GM23338 (cell line): ENCODE data around the gene AMY1B. TPM values are rescaled to one million over a fixed set of nuclear protein-coding genes. Genes with fewer than 3 reads are reported as not detected.
"Not testable (repeated sequence)": the region's sequence is repeated elsewhere in the genome, so short reads cannot be mapped to it uniquely, and the experiment has no call there.

Experiments
- ATAC-seq: fragments of 200-7000 bp; cut with Tn5 transposase; 3 replicates; pipeline ENCODE4 v1.9.1; 2020
- DNase-seq: peaks from one replicate; pipeline ENCODE4 v3.0.0-alpha.2; 2015; ENCODE audit warnings: low spot score
- H2AFZ ChIP-seq: fragments of 200-600 bp; sonication (generic); 2 replicates; pipeline ENCODE4 v1.8.0; 2016; ENCODE audit warnings: antibody characterized with exemption, mild to moderate bottlenecking, moderate library complexity
- H3F3A ChIP-seq: fragments of 200-600 bp; sonication (generic); replicated peaks from 2 replicates; pipeline ENCODE4 v1.8.0; 2017; ENCODE audit warnings: antibody characterized with exemption, mixed run types, low read depth
- H3K27ac ChIP-seq: fragments of 200-600 bp; sonication (generic); 2 replicates; pipeline ENCODE4 v1.6.1; 2016; ENCODE audit warnings: low read depth
- H3K27me3 ChIP-seq: fragments of 200-600 bp; sonication (generic); 2 replicates; pipeline ENCODE4 v1.8.0; 2016; ENCODE audit warnings: mild to moderate bottlenecking, mixed run types, moderate library complexity; ENCODE audit not compliant: insufficient read depth
- H3K36me3 ChIP-seq: fragments of 200-600 bp; sonication (generic); 2 replicates; pipeline ENCODE4 v1.8.0; 2016; ENCODE audit warnings: mild to moderate bottlenecking; ENCODE audit not compliant: insufficient read depth
- H3K4me1 ChIP-seq: fragments of 200-600 bp; sonication (generic); 2 replicates; pipeline ENCODE4 v1.8.0; 2016; ENCODE audit warnings: mild to moderate bottlenecking, moderate library complexity; ENCODE audit not compliant: insufficient read depth
- H3K4me2 ChIP-seq: fragments of 200-600 bp; sonication (generic); 2 replicates; pipeline ENCODE4 v1.7.1; 2017; ENCODE audit warnings: mixed run types
- H3K4me3 ChIP-seq: fragments of 200-600 bp; sonication (generic); 2 replicates; pipeline ENCODE4 v1.6.1; 2016; ENCODE audit warnings: mixed run types
- H3K79me2 ChIP-seq: fragments of 200-600 bp; sonication (generic); replicated peaks from 2 replicates; pipeline ENCODE4 v1.8.0; 2017; ENCODE audit warnings: mild to moderate bottlenecking; ENCODE audit not compliant: insufficient read depth
- H3K9me2 ChIP-seq: fragments of 200-600 bp; sonication (generic); 2 replicates; pipeline ENCODE4 v1.8.0; 2017; ENCODE audit not compliant: insufficient read depth
- H4K20me1 ChIP-seq: fragments of 200-600 bp; sonication (generic); replicated peaks from 2 replicates; pipeline ENCODE4 v1.8.0; 2017; ENCODE audit warnings: mild to moderate bottlenecking; ENCODE audit not compliant: insufficient read depth
- H3K27ac Mint-ChIP-seq: 2 replicates; pipeline ENCODE4 v1.8.0; 2020; ENCODE audit warnings: inconsistent platforms, mild to moderate bottlenecking, moderate library complexity, mixed read lengths
- H3K27me3 Mint-ChIP-seq: 3 replicates; pipeline ENCODE4 v1.8.0; 2022; ENCODE audit warnings: low read depth, mild to moderate bottlenecking, moderate library complexity, mixed read lengths, inconsistent platforms; ENCODE audit not compliant: insufficient read depth, poor library complexity
- H3K36me3 Mint-ChIP-seq: 3 replicates; pipeline ENCODE4 v1.8.0; 2021; ENCODE audit warnings: low read depth, mild to moderate bottlenecking, inconsistent platforms, moderate library complexity, mixed read lengths
- H3K4me1 Mint-ChIP-seq: 3 replicates; pipeline ENCODE4 v1.8.0; 2020; ENCODE audit warnings: mild to moderate bottlenecking, inconsistent platforms, mixed read lengths
- H3K4me3 Mint-ChIP-seq: 3 replicates; pipeline ENCODE4 v1.8.0; 2021; ENCODE audit warnings: moderate library complexity, mild to moderate bottlenecking, inconsistent platforms, mixed read lengths
- H3K9me3 Mint-ChIP-seq: 3 replicates; pipeline ENCODE4 v1.8.0; 2020; ENCODE audit warnings: moderate library complexity, mild to moderate bottlenecking, inconsistent platforms, mixed read lengths
- long read RNA-seq: library from polyadenylated mRNA; unstranded; transcript quantifications from one replicate; pipeline ENCODE4 v2.0.0, GENCODE V29; 2020; ENCODE audit not compliant: unreplicated experiment
- polyA plus RNA-seq: library from polyadenylated mRNA; unstranded; fragments of >200 nt; fragmentation: Nextera tagmentation; extraction: Ambion mirVana; gene quantifications from 2 replicates; pipeline ENCODE4 v1.2.1, GENCODE V29; 2016
- total RNA-seq: library from RNA; depleted of rRNA; stranded (reverse); fragments of >200 nt; shearing (Covaris generic); gene quantifications from 2 replicates; pipeline ENCODE4 v1.2.3, GENCODE V29; 2014; rRNA removed

AMY1B gene
- total RNA-seq (not detected in 2 replicates), polyA plus RNA-seq (not detected in 2 replicates)
- long read RNA-seq, result 0 reads

DNA sequence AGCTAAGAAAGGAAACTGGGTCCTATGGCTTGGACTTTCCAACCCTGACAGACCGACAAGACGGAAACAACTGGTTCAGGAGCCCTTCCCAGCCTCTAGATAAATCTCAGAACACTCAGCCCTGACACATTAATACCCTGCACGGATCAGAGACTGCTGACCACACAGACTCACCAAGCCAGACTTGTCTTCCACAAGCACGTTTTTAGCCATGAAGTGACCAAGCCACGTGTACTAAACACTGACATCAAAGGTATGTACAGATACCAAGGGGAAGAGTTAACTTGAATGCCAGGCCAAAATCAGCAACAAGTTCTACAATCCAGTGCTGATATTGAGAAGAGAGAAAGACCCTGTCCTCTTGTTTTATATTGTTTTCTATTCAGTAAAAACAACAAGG is at the start of gene AMY1B:
AMY1B (minus strand) TSS at position 101 of the 400 bp plus-strand sequence. CDS start 571 bp downstream, outside the sequence.
- H3K27ac Mint-ChIP-seq, ATAC-seq, H3K4me2 ChIP-seq, H3K4me3 ChIP-seq, H3K27me3 Mint-ChIP-seq, H3K4me1 Mint-ChIP-seq, H3K4me3 Mint-ChIP-seq, H3K9me2 ChIP-seq, H3K36me3 Mint-ChIP-seq, H3K27ac ChIP-seq, H2AFZ ChIP-seq, H3K27me3 ChIP-seq, H3K4me1 ChIP-seq, H3K9me3 Mint-ChIP-seq, H4K20me1 ChIP-seq, H3K36me3 ChIP-seq, H3K79me2 ChIP-seq, H3F3A ChIP-seq, DNase-seq: not testable (repeated sequence)

DNA sequence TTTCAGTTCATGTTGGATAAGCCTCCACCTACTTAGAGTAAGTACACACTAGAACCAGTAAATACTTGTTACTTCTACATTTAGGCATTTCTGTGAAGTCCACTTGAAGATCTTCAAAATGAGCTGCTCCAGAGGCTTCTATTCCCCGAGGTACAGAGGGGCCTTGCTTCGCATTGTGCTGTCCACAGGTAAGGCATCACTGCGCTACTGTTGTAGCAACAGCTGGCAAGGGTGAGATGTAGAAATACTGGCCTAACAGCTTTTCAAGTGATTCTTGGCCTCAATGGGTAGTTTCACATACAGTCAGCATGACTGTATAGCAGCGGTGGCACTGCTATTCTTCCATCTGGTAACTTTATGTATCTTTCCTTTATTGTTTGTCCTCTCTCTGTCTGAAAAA is 49.0 kb upstream of the AMY1B start:
- H3K4me3 Mint-ChIP-seq, result not testable (repeated sequence)

DNA sequence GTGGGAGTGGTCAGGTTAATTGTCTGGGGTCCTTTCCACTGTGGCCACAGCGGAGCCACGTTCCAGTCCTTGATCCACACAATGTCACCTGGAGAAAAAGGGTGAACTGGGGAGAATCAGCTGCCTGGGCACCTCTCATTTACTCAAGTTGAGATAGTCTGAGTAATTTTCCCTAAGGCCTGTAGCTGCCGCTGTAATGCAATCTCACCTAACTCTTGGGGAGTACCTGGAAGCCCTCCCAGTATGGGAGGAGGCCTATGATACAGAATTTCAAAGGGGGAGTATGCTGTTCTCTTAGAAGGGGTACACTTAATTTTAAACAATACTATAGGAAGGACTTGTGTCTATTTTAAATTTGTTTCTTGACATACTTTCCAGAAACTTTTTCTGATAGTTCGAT is 48.4 kb upstream of the AMY1B start:
- H3K27ac ChIP-seq, H3K36me3 Mint-ChIP-seq, H3K9me3 Mint-ChIP-seq, DNase-seq, H3K9me2 ChIP-seq, H4K20me1 ChIP-seq, H3K4me1 Mint-ChIP-seq, H3K27me3 ChIP-seq, H3K4me1 ChIP-seq, H3K36me3 ChIP-seq, H3K79me2 ChIP-seq, H3K4me2 ChIP-seq, H3K4me3 Mint-ChIP-seq, H2AFZ ChIP-seq, H3K4me3 ChIP-seq, H3K27ac Mint-ChIP-seq, ATAC-seq, H3F3A ChIP-seq, H3K27me3 Mint-ChIP-seq: not testable (repeated sequence)

More for the DNA sequence above, 49.0 kb upstream of the AMY1B start:
- ATAC-seq, H2AFZ ChIP-seq, H3K36me3 ChIP-seq, H3K9me2 ChIP-seq, H3K27ac ChIP-seq, H3K9me3 Mint-ChIP-seq, H3K27ac Mint-ChIP-seq, H3K36me3 Mint-ChIP-seq, H3K79me2 ChIP-seq, H3F3A ChIP-seq, H3K4me1 Mint-ChIP-seq, H3K4me1 ChIP-seq, H4K20me1 ChIP-seq, H3K4me2 ChIP-seq, DNase-seq, H3K27me3 Mint-ChIP-seq, H3K27me3 ChIP-seq, H3K4me3 ChIP-seq: not testable (repeated sequence)

DNA sequence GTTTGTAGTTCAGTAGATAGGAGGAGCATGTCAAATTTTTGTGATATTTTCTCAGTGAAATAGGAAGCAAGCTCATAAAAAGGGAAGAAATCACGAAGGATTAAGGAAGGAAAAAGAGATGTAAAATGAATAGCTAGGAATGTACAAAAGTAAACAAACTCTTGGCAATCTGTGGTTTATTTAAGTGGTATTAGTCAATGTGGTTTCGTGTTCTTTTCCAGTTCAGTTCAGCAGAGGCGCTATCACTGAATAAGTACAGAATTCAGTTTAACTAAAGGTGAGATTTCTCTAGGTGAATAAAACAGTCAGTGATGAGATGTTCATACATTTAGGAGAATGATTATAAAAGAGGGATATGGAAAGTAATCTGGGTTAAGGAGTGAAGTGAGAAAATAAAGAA is 42.0 kb upstream of the AMY1B start:
- not testable (repeated sequence) for H3K9me3 Mint-ChIP-seq, H3K9me2 ChIP-seq, H3K27me3 ChIP-seq, H3K36me3 ChIP-seq, H3K27ac Mint-ChIP-seq, DNase-seq, H3K4me3 Mint-ChIP-seq, H3K79me2 ChIP-seq, H3K4me3 ChIP-seq, H3F3A ChIP-seq, H2AFZ ChIP-seq, H3K27me3 Mint-ChIP-seq, H3K36me3 Mint-ChIP-seq, ATAC-seq, H3K4me2 ChIP-seq, H4K20me1 ChIP-seq, H3K4me1 ChIP-seq, H3K27ac ChIP-seq, H3K4me1 Mint-ChIP-seq

DNA sequence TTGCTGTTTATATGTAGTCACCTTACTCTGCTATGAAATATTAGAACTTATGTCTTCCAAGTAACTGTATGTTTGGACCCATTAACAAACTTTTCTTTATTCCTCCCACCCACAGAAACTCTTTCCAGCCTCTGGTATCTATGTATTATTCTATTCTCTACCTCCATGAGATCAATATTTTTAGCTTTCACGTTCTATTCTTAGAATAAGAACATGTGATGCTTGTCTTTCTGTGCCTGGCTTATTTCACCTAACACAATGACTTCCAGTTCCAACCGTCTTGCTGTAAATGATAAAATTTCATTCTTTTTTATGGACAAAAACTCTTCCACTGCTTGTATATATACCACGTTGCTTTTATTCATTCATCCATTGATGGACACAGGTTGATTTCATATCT is 39.3 kb upstream of the AMY1B start:
- not testable (repeated sequence) for H3K27ac ChIP-seq, H3K4me3 Mint-ChIP-seq, H3K36me3 ChIP-seq, H3K79me2 ChIP-seq, H3K9me3 Mint-ChIP-seq, DNase-seq, H3K27ac Mint-ChIP-seq, H2AFZ ChIP-seq, H3K27me3 ChIP-seq, H3K4me1 ChIP-seq, H4K20me1 ChIP-seq, H3K4me3 ChIP-seq, ATAC-seq, H3K36me3 Mint-ChIP-seq, H3K4me1 Mint-ChIP-seq, H3K9me2 ChIP-seq, H3K27me3 Mint-ChIP-seq, H3F3A ChIP-seq, H3K4me2 ChIP-seq

DNA sequence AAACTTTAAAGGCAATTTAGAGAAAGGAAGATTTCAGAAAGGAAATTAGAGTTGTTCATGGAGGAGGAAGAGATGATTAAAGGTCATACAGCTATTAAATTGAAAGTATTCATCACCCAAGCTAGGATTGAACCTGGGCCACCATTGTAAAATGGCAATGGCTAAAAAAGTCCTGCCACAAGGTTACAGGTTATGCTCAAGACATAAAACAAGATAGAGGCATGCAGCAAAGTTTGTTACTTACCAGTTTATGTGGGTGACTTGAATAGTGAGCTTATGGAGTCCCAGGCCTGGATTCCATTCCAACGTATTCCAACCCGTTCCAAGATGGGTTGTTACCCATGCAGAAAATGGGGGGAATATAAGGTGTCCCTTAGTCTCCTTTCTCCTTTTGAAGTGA is 25.5 kb upstream of the AMY1B start:
- DNase-seq, H3F3A ChIP-seq, H3K36me3 Mint-ChIP-seq, H3K4me3 Mint-ChIP-seq, H3K9me2 ChIP-seq, H3K27me3 ChIP-seq, H3K4me2 ChIP-seq, H3K79me2 ChIP-seq, H3K4me1 ChIP-seq, H4K20me1 ChIP-seq, ATAC-seq, H3K27ac Mint-ChIP-seq, H3K36me3 ChIP-seq, H3K4me1 Mint-ChIP-seq, H3K9me3 Mint-ChIP-seq, H3K4me3 ChIP-seq, H3K27ac ChIP-seq, H2AFZ ChIP-seq, H3K27me3 Mint-ChIP-seq: not testable (repeated sequence)

DNA sequence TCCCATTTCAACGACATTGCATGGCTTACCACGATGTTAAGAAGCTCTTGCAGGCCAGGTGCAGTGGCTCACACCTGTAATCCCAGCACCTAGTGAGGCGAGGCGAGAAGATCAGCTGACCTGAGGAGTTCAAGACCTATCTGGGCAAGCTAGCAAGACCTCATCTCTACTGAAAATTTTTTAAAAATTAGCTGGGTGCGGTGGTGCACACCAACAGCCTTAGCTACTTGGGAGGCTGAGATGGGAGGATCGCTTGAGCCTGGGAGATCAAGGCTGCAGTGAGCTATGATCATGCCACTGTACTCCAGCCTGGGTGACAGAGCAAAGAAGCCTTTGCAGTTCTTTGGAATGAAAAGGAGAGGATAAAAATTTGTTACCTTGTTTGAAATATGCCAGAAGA is 21.4 kb upstream of the AMY1B start:
- not testable (repeated sequence) for H3F3A ChIP-seq, H3K9me3 Mint-ChIP-seq, H3K4me2 ChIP-seq

More for the DNA sequence above, 21.4 kb upstream of the AMY1B start:
- H3K4me3 ChIP-seq, H3K27ac ChIP-seq, H3K36me3 Mint-ChIP-seq, DNase-seq, H3K27ac Mint-ChIP-seq, H3K27me3 ChIP-seq, H3K27me3 Mint-ChIP-seq, H3K36me3 ChIP-seq, H2AFZ ChIP-seq, H3K9me2 ChIP-seq, H4K20me1 ChIP-seq, ATAC-seq, H3K4me3 Mint-ChIP-seq, H3K79me2 ChIP-seq, H3K4me1 ChIP-seq, H3K4me1 Mint-ChIP-seq: not testable (repeated sequence)
